Gastroesophageal sphincter (tissue), 3 donors: ENCODE measurements around the gene PSAPL1.

Experiments
- EP300 ChIP-seq: sonication (generic); formaldehyde crosslinking; IDR thresholded peaks from one replicate; pipeline ENCODE4 v1.6.1; 2017; ENCODE audit warnings: antibody characterized with exemption, mild to moderate bottlenecking
- POLR2A ChIP-seq, 2 donors: fragments of 450-650 bp; IDR thresholded peaks; one replicate each; pipeline ENCODE4 v1.6.1; 2017; ENCODE audit warnings: antibody characterized with exemption in 2 of 2, mild to moderate bottlenecking in 2 of 2, moderate library complexity in 1 of 2
- TF ChIP-seq, protein P1 (sequence below), 4 experiments: fragments of 200-600 bp in 2 of 4; fragments of 450-650 bp in 2 of 4; sonication (generic) in 1 of 4; IDR thresholded peaks; one replicate each; pipeline ENCODE4 v1.5.1; 2017 to 2019; ENCODE audit warnings: antibody characterized with exemption in 4 of 4, mild to moderate bottlenecking in 2 of 4, moderate library complexity in 2 of 4

DNA sequence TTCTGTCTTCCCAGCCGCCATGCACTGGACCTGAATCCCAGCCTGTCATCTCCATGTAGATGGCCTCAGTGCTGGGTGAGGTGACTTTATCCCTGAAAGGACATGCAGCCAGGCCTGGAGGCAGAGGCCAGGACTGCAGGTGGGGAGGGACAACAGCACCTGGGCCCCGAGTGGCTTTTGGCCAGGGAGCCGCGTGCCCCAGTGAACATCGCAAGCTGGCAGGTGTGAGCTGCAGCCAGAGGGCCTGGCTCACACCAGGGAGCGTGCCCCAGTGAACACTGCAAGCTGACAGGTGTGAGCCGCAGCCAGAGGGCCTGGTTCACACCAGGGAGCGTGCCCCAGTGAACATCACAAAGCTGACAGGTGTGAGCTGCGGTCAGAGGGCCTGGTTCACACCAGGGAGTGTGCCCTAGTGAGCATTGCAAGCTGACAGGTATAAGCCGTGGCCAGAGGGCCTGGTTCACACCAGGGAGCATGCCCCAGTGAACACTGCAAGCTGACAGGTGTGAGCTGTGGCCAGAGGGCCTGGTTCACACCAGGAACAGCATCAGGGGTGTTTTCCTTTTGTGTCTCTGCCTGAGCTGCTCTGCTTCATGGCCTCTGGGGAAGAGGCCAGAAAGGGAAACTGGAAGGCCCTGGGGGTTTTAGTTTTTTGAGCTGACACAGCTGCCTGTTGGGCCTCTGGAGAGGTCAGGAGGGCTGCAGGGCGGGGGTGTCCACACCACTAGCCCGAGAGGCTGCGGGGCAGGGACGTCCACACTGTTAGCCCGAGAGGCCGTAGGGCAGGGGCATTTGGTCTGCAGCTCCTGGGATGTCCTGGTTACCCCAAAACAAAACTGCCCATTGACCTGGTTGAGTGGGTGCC is 22.7 kb upstream of the PSAPL1 start:
- TF ChIP-seq, protein P1, sequence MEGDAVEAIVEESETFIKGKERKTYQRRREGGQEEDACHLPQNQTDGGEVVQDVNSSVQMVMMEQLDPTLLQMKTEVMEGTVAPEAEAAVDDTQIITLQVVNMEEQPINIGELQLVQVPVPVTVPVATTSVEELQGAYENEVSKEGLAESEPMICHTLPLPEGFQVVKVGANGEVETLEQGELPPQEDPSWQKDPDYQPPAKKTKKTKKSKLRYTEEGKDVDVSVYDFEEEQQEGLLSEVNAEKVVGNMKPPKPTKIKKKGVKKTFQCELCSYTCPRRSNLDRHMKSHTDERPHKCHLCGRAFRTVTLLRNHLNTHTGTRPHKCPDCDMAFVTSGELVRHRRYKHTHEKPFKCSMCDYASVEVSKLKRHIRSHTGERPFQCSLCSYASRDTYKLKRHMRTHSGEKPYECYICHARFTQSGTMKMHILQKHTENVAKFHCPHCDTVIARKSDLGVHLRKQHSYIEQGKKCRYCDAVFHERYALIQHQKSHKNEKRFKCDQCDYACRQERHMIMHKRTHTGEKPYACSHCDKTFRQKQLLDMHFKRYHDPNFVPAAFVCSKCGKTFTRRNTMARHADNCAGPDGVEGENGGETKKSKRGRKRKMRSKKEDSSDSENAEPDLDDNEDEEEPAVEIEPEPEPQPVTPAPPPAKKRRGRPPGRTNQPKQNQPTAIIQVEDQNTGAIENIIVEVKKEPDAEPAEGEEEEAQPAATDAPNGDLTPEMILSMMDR (IDR thresholded peaks at IDR 0.05) = no peak
- TF ChIP-seq POLR2A (IDR thresholded peaks at IDR 0.05) (no peak), EP300 (no peak)
